T-helper 22 cell (primary cell): ENCODE data around the gene RNF141.

Experiments
- DNase-seq: peaks from one replicate; pipeline ENCODE4 v3.0.0-alpha.2; 2020; ENCODE audit warnings: low read depth

Gene RNF141

GRCh38 chr11:10561043-10561818, 20.2 kb upstream of the RNF141 start:
- no peak for DNase-seq

- no peak for DNase-seq
Measured at GRCh38 chr11:10558288-10558687, 17.3 kb upstream of the RNF141 start.

- no peak for DNase-seq
Measured at GRCh38 chr11:10556590-10556989, 15.6 kb upstream of the RNF141 start.

DNA sequence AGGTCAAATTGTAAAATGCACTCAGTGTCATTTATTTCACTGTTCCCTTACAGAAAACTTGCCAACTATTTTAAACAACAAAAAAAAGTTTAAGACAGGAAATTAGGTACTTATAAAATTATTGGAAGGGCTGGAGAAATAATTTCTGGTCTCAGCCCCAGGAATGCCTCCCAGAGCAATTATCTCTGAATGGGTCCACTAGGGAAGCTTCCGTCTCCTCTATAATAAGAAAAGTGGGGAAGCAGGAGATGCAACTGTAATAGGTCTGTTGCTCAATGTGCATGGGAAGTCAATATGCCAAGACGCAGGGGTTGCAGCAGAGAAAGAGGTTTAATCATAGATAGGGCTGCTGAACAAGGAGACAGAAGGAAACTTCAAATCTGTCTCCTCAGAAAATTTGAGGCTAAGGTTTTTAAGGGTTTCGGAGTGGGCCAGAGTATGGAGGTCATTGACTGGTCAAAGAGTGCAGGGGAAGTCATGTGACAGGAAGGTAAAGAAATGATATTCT, 10.9 kb upstream of the RNF141 start:
- DNase-seq = no peak

- DNase-seq = no peak
Measured at GRCh38 chr11:10551290-10551592, 10.3 kb upstream of the RNF141 start.

DNA sequence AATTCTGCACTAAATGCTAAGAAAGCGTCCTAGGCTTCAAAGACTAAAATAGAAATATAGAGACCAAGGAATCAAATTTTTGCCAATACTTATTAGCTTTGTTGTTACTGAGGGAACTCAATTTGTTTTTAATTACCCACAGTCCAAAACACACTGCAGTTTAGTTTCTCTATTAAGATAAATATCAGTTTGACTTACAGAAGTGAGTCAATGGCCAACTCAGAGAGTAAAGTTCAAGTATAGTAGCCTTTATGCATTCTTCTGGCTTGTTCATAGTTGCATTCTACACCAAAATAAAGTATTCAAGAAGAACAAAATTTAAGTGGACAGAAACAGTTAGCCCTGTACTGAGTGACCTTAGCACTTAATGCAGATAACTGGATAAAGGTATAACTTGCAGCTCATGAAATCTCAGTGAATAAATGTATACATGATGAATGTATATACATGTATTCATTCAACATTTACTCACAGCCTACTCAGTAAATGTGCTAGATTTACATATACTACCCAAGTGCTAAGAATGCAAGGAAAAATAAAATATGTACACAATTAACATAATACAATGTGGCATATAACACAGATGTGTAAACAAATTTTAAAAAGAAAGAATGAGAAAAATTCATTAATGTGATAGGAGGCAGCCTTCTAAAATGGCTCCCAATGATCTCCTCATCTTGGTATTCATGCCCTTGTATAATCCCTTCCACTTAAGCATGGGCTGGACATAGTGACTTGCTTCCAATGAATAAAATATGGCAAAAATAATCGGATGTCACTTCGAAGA, 9.7 kb upstream of the RNF141 start:
- no peak for DNase-seq

GRCh38 chr11:10544491-10545465, 3.8 kb upstream of the RNF141 start:
- no peak for DNase-seq

DNA sequence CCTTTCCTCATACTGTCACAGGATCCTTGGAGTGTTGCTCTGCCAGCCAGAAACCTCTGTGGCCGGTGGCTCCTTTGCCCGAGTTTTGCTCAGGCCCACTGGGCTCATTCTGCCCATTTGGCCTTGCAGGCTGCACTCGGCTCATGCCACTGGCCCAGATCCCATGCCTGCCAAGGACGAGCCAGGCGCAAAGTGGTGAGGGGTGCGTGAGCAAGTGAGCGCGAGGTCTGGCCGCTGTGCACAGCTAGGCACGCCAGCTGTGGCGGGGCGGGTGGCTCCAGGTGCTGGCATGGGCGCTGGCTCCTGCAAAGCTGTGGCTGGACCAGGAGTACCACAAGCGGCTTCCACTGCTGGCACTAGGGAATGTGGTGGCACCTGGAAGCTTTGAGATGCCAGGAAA, 2.8 kb upstream of the RNF141 start:
- DNase-seq = no peak

DNA sequence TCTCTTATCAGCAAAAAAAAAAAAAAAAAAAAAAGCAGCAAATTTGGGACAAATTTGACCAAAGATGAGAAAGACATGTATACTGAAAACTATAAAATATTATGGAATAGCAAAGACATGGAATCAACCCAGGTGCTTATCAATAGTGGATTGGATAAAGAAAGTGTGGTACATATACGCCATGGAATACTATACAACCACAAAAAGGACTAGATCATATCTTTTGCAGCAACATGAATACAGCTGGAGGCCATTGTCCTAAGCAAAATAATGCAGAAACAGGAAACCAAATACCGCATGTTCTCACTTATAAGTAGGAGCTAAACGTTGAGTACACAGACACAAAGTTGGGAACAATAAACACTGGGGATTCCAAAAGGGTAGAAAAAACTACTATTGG, 1.8 kb upstream of the RNF141 start:
- DNase-seq = no peak

DNA sequence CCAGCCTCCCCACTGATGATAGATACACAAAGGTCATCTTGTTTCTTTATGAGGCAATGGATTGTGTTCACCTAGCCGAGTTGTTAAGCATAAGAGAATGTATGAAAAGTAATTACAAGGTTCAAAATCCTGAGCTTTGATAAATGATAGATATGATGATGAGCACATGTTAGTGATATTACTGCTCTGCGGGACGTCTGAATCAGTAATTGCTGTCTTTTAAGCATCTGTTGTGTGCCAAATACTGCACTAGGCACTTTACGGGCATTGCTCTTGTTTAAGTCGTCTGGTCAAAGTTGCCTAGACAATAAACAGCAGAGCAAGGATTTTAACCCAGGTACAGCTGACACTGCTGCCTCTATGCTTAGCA, 559 bp upstream of the RNF141 start:
- no peak for DNase-seq

DNA sequence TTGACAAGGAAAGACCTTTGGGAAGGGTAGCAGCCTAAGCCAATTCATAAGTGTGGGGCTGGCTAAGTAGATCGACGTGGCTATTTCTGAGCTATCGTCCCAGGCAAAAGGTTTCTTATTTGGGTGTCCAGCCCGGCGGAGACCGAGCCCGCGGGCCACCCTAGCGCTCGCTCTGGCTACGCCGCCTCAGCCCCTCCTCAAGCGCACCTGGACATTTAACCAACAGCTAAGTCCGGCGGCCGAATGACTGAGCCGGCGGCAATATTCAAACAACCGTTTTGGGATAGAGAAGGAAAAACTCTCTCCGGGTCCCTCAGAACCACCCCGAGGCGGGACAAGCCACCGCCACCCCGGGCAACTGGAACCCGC, 457 bp downstream of the RNF141 start:
- DNase-seq = no peak

GRCh38 chr11:10539339-10539738, 1.6 kb downstream of the RNF141 start:
- no peak for DNase-seq

DNA sequence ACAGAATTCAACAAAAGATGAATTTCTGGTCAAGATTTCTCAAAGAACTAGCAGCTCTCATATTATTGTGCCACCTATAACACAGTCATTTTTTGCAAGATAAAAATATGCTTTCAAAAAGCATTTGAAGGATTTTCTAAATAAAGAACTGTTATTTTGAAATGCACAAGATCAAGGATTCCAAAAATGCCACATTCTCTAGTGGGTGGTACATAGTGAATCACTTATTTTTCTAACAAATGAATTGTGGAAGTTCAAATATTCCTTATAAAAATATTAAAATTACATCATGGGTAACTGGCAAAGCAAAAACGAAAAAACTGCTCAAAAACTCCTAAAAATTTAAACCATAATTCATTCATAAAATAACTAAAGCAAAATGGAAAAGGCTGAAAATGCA, 2.1 kb downstream of the RNF141 start:
- no peak for DNase-seq

DNA sequence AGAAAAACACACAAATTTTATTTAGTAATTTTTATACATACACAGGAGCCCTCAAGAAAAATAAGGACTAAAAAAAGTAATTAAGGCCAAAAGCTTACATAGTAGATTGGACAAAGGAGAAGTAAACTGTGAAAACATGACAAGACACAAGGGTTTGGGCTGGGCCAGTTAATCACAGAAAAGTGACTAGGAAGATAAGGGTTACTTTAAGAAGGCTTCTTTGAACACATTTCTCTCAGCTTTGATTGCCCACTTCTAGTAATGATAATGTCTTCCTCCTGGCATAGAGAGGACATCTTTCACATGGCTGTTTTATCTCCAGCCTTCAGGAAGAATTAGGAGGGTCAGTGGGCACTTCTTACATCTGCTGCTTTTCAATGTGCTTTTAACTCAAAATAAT, 3.4 kb downstream of the RNF141 start:
- DNase-seq = no peak

GRCh38 chr11:10534316-10534715, 6.7 kb downstream of the RNF141 start:
- DNase-seq = no peak

DNA sequence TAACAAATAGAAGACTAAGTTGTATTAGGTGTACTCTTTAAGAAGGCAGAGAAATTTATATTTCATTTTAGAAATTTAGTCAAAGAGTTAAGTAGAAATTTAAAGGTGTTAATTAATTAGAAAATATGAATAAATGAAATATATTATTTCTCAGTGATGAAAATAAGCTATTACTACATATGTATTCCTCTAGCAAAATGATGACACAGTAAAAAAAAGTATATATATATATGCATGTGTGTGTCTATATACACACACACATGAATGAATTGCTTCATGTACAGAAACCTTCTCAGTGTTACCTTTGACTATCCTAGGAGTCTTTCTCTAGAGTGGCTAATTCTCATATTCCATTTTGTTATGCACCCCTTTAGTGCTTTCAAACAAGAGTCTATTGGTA, 7.7 kb downstream of the RNF141 start:
- DNase-seq = no peak

- no peak for DNase-seq
Measured at GRCh38 chr11:10532526-10532925, 8.5 kb downstream of the RNF141 start.

GRCh38 chr11:10529279-10529678, 11.7 kb downstream of the RNF141 start:
- DNase-seq = no peak

- no peak for DNase-seq
Measured at GRCh38 chr11:10528121-10528520, 12.9 kb downstream of the RNF141 start.

GRCh38 chr11:10526974-10527918, 13.7 kb downstream of the RNF141 start:
- DNase-seq = no peak

DNA sequence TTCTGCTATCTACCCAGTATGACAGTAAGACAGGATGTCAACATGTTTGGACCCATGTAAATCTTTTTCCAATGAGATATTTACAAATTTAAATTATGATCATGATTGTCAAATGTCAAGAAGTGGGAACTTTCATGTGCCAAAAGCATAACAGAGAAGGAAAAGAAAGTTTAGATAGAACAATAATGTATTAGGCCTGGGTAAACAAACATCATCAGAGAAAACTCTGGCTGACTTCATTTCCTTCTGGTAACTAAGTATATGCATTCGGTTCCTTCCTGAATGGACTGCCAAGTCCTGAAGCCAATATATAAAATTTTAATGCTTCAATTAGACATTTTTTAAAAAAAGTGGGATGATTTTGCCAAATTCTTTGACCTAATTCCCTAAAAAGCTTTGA, 16.5 kb downstream of the RNF141 start:
- no peak for DNase-seq
